ENCODE data around the gene VAV2.

Gene VAV2

GRCh38 chr9:133952598-133953550 lies 39.2 kb downstream of the VAV2 start:
- no peak for DNase-seq (ENCODE audit: low spot score)

GRCh38 chr9:133951265-133951664 lies 40.9 kb downstream of the VAV2 start:
- no peak for DNase-seq (ENCODE audit: low spot score)

- DNase-seq (ENCODE audit: low spot score) = peak; percentile 59
These were observed 41.5 kb downstream of the VAV2 start for GRCh38 chr9:133950629-133951111.

- no peak for DNase-seq (ENCODE audit: low spot score)
These were observed 41.9 kb downstream of the VAV2 start for GRCh38 chr9:133950192-133950591.

GRCh38 chr9:133949486-133950061 lies 42.5 kb downstream of the VAV2 start:
- DNase-seq (ENCODE audit: low spot score) = no peak

- no peak for DNase-seq (ENCODE audit: low spot score)
These were observed 43.3 kb downstream of the VAV2 start for GRCh38 chr9:133948561-133949485.

- DNase-seq (ENCODE audit: low spot score) = no peak
These were observed 44.0 kb downstream of the VAV2 start for GRCh38 chr9:133948131-133948530.

- DNase-seq (ENCODE audit: low spot score) = no peak
These were observed 45.2 kb downstream of the VAV2 start for GRCh38 chr9:133946840-133947486.

- DNase-seq (ENCODE audit: low spot score) = no peak
These were observed 46.0 kb downstream of the VAV2 start for GRCh38 chr9:133945977-133946753.

- DNase-seq (ENCODE audit: low spot score) = no peak
These were observed 46.7 kb downstream of the VAV2 start for GRCh38 chr9:133945314-133945975.

GRCh38 chr9:133944746-133945135 lies 47.4 kb downstream of the VAV2 start:
- DNase-seq (ENCODE audit: low spot score) = peak; percentile 88

GRCh38 chr9:133943781-133944745 lies 48.1 kb downstream of the VAV2 start:
- DNase-seq (ENCODE audit: low spot score) = no peak

GRCh38 chr9:133943036-133943780 lies 48.9 kb downstream of the VAV2 start:
- no peak for DNase-seq (ENCODE audit: low spot score)

GRCh38 chr9:133942206-133942975 lies 49.7 kb downstream of the VAV2 start:
- DNase-seq (ENCODE audit: low spot score) = no peak

GRCh38 chr9:133939845-133940244 lies 52.3 kb downstream of the VAV2 start:
- no peak for DNase-seq (ENCODE audit: low spot score)

GRCh38 chr9:133939171-133939785 lies 52.8 kb downstream of the VAV2 start:
- no peak for DNase-seq (ENCODE audit: low spot score)

- no peak for DNase-seq (ENCODE audit: low spot score)
These were observed 53.4 kb downstream of the VAV2 start for GRCh38 chr9:133938753-133939152.

Measured in hepatic stellate cell (primary cell).